ENCODE measurements around the gene SLC22A23. TPM values are rescaled to one million over a fixed set of nuclear protein-coding genes. Genes with fewer than 3 reads are reported as not detected.

SLC22A23 gene
- total RNA-seq, 1 donor, result 18.1 TPM

DNA sequence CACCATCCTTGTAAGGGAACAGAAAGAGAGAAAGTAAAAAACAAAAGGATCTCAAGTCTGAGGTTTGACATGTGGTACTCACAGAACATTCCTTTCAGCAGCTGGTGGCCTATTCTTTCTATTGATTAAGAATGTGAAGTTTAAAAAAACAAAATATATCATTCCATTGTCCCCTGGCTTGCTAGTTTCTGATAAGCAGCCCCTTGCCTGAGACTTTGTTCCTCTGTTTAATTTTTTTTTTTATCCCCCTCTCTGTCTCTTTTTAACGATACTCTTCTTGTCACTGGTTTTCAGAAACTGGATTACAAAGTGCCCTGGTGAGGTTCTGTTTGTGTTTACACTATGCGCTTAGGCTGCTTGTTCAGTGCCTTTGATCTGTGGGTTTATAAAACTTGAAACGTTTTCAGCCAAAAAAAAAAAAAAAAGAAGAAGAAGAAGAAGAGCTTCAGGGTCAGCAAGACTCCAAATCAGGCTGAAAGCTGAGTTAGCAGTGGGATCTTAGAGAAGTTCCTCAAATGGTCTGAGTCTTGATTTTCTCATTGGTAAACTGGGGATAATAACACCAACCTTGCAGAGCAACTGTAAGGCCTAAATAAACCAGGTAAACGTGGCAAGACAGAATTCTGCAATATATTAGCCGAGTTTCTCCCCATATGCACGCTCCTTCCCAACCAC, 45.1 kb upstream of the SLC22A23 start:
- no peaks in the 10 kb centered on the region for H4K20me1 ChIP-seq (ENCODE audit: insufficient read depth, low read length)
- no peak overlapping the region for H3K4me2 ChIP-seq (ENCODE audit: insufficient read depth, low read length)
- no peak overlapping the region for H3K4me3 ChIP-seq (ENCODE audit: insufficient read depth, low read length)
- peaks cover 17% of the 10 kb centered on the region for H3K4me1 ChIP-seq (ENCODE audit: insufficient read depth, low read length)
- H3K79me2 ChIP-seq (ENCODE audit: insufficient read depth, low read length), result no peaks in the 10 kb centered on the region
- no peaks in the 10 kb centered on the region for H3K9me3 ChIP-seq (ENCODE audit: low read depth, low read length)
- H3K27me3 ChIP-seq (ENCODE audit: insufficient read depth, low read length), result no peaks in the 10 kb centered on the region
- no peaks in the 10 kb centered on the region for H3K36me3 ChIP-seq (ENCODE audit: insufficient read depth, low read length)
- TF ChIP-seq CTCF (IDR thresholded peaks at IDR 0.05; ENCODE audit: extremely low read depth, low read depth, low read length), result no peak
- no peak overlapping the region for H2AFZ ChIP-seq (ENCODE audit: low read length)
- DNase-seq (ENCODE audit: insufficient read length, low spot score, missing footprints), result no peak
- no peak overlapping the region for H3K27ac ChIP-seq (ENCODE audit: low read depth, low read length)

- H4K20me1 ChIP-seq (ENCODE audit: insufficient read depth, low read length), result no peaks in the 10 kb centered on the region
- no peak overlapping the region for H3K4me2 ChIP-seq (ENCODE audit: insufficient read depth, low read length)
- no peaks in the 10 kb centered on the region for H3K79me2 ChIP-seq (ENCODE audit: insufficient read depth, low read length)
- DNase-seq (ENCODE audit: insufficient read length, low spot score, missing footprints), result no peak
- no peaks in the 10 kb centered on the region for H3K9me3 ChIP-seq (ENCODE audit: low read depth, low read length)
- H3K36me3 ChIP-seq (ENCODE audit: insufficient read depth, low read length), result no peaks in the 10 kb centered on the region
- H3K27me3 ChIP-seq (ENCODE audit: insufficient read depth, low read length), result no peaks in the 10 kb centered on the region
- no peak overlapping the region for H3K27ac ChIP-seq (ENCODE audit: low read depth, low read length)
- TF ChIP-seq CTCF (IDR thresholded peaks at IDR 0.05; ENCODE audit: extremely low read depth, low read depth, low read length), result no peak
- H3K4me3 ChIP-seq (ENCODE audit: insufficient read depth, low read length), result no peak overlapping the region
- H2AFZ ChIP-seq (ENCODE audit: low read length), result no peak overlapping the region
- H3K4me1 ChIP-seq (ENCODE audit: insufficient read depth, low read length), result peaks cover 13% of the 10 kb centered on the region
Observed at GRCh38 chr6:3500262-3501014, 43.6 kb upstream of the SLC22A23 start.

- DNase-seq (ENCODE audit: insufficient read length, low spot score, missing footprints), result no peak
- no peak for TF ChIP-seq CTCF (IDR thresholded peaks at IDR 0.05; ENCODE audit: extremely low read depth, low read depth, low read length)
Observed at GRCh38 chr6:3499603-3500002, 42.8 kb upstream of the SLC22A23 start.

GRCh38 chr6:3496395-3496794, 39.5 kb upstream of the SLC22A23 start:
- H3K27me3 ChIP-seq (ENCODE audit: insufficient read depth, low read length), result no peaks in the 10 kb centered on the region
- no peak overlapping the region for H3K4me2 ChIP-seq (ENCODE audit: insufficient read depth, low read length)
- H3K4me1 ChIP-seq (ENCODE audit: insufficient read depth, low read length), result peaks cover 10% of the 10 kb centered on the region
- H4K20me1 ChIP-seq (ENCODE audit: insufficient read depth, low read length), result no peaks in the 10 kb centered on the region
- H3K4me3 ChIP-seq (ENCODE audit: insufficient read depth, low read length), result no peak overlapping the region
- peaks cover 2% of the 10 kb centered on the region for H3K9me3 ChIP-seq (ENCODE audit: low read depth, low read length)
- H2AFZ ChIP-seq (ENCODE audit: low read length), result no peak overlapping the region
- no peaks in the 10 kb centered on the region for H3K79me2 ChIP-seq (ENCODE audit: insufficient read depth, low read length)
- DNase-seq (ENCODE audit: insufficient read length, low spot score, missing footprints), result no peak
- no peaks in the 10 kb centered on the region for H3K36me3 ChIP-seq (ENCODE audit: insufficient read depth, low read length)
- H3K27ac ChIP-seq (ENCODE audit: low read depth, low read length), result no peak overlapping the region
- no peak for TF ChIP-seq CTCF (IDR thresholded peaks at IDR 0.05; ENCODE audit: extremely low read depth, low read depth, low read length)

More at GRCh38 chr6:3499603-3500002, 42.8 kb upstream of the SLC22A23 start:
- Histone ChIP-seq H3K27me3 (ENCODE audit: insufficient read depth, low read length) (no peaks in the 10 kb centered on the region), H4K20me1 (ENCODE audit: insufficient read depth, low read length) (no peaks in the 10 kb centered on the region), H3K36me3 (ENCODE audit: insufficient read depth, low read length) (no peaks in the 10 kb centered on the region), H3K4me3 (ENCODE audit: insufficient read depth, low read length) (no peak overlapping the region), H3K27ac (ENCODE audit: low read depth, low read length) (no peak overlapping the region), H2AFZ (ENCODE audit: low read length) (no peak overlapping the region), H3K4me1 (ENCODE audit: insufficient read depth, low read length) (peaks cover 10% of the 10 kb centered on the region), H3K79me2 (ENCODE audit: insufficient read depth, low read length) (no peaks in the 10 kb centered on the region), H3K4me2 (ENCODE audit: insufficient read depth, low read length) (no peak overlapping the region), H3K9me3 (ENCODE audit: low read depth, low read length) (peaks cover 2% of the 10 kb centered on the region)

All from osteoblast (primary cell).